Measurements from ENCODE around the gene PRPF18. TPM values are rescaled to one million over a fixed set of nuclear protein-coding genes. Genes with fewer than 3 reads are reported as not detected.

The PRPF18 gene
- total RNA-seq = 36.2 and 41.0 TPM in 2 replicates

GRCh38 chr10:13586676-13587355, at the start of gene PRPF18:
Gene PRPF18 (plus strand): TSS chr10:13586965. CDS start chr10:13587087, 122 bp downstream.

Other genes with a start within 250 kb of the PRPF18 start
- gene SEPHS1, start 238.7 kb upstream of the PRPF18 start, total RNA-seq = 27.9 and 43.1 TPM in 2 replicates
- gene BEND7, start 58.0 kb upstream of the PRPF18 start, total RNA-seq = 2.7 and 2.9 TPM in 2 replicates